HEK293 (cell line): ENCODE results near the gene LAD1.

Experiments used
- CTCF ChIP-seq: fragments of 450-650 bp; formaldehyde crosslinking; IDR thresholded peaks from 2 replicates; pipeline ENCODE4 v1.5.1; 2016; ENCODE audit warnings: missing biosample characterization, missing genetic modification characterization
- KLF16 ChIP-seq: fragments of 450-650 bp; formaldehyde crosslinking; IDR thresholded peaks from 2 replicates; pipeline ENCODE4 v1.5.1; 2017; ENCODE audit warnings: missing biosample characterization, missing genetic modification characterization
- SCRT2 ChIP-seq: fragments of 450-650 bp; formaldehyde crosslinking; IDR thresholded peaks from 2 replicates; pipeline ENCODE4 v1.5.1; 2016; ENCODE audit warnings: missing biosample characterization, missing genetic modification characterization
- ZNF302 ChIP-seq: fragments of 450-650 bp; formaldehyde crosslinking; IDR thresholded peaks from 2 replicates; pipeline ENCODE4 v1.5.1; 2016; ENCODE audit warnings: missing biosample characterization, missing genetic modification characterization, low read depth
- ZNF596 ChIP-seq: fragments of 450-650 bp; IDR thresholded peaks from 2 replicates; pipeline ENCODE4 v1.5.0; 2018; ENCODE audit warnings: missing biosample characterization, mild to moderate bottlenecking, missing genetic modification characterization, moderate library complexity
- ZSCAN4 ChIP-seq: fragments of 450-650 bp; formaldehyde crosslinking; IDR thresholded peaks from 2 replicates; pipeline ENCODE4 v1.5.1; 2017; ENCODE audit warnings: missing biosample characterization, missing genetic modification characterization

- TF ChIP-seq ZNF302 (tag by site-specific recombination) = no peak
- TF ChIP-seq CTCF (tag by site-specific recombination) = no peak
- no peak for TF ChIP-seq ZSCAN4
- no peak for TF ChIP-seq KLF16 (tag by site-specific recombination)
- TF ChIP-seq SCRT2 (tag by site-specific recombination) = no peak
- TF ChIP-seq ZNF596 (tag by site-specific recombination) = no peak
Observed at GRCh38 chr1:201364808-201365105, 34.4 kb downstream of the LAD1 start.
